ENCODE results near the gene MYRF. TPM values are rescaled to one million over a fixed set of nuclear protein-coding genes. Genes with fewer than 3 reads are reported as not detected.

The MYRF gene
- total RNA-seq, 3 donors from 2014 or later = 0.08 to 1.1 (median 0.24) TPM

DNA sequence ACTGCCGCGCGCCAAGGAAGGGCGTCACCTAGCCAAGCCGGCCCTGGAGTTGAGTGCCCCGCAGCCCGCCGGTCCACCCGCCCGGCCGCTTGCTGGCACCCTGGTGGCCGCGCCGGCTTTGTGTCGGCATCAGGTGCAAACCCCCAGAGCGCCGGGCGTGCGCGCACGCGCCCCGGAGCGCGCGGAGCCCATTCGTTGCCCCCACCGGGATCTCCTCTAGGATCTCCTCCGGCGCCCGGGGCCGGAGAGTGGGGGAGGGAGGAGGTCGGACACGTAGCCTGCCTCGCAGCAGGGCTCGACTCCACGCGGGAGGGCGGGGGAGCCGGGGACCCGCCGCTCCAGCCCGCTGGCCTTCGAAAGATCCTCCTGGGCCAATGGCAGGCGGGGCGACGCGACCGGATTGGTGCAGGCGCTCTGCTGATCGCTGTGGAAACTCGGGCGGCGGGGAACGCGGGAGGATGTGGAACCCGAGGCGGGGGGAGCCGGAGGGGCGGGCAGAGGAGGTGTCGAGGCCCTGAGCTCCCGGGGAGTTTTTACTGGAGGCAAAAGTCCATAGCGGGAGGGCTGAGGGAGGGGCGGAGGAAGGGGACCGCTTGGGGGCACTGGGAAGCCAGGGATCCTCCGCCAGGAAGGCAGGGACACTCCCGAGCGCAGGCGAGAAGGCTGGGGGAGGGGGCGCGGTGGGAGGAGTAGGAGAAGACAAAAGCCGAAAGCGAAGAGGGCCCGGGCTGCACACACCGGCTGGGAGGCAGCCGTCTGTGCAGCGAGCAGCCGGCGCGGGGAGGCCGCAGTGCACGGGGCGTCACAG, 75.3 kb downstream of the MYRF start, which contains the start of gene FADS2:
Gene FADS2 (plus strand): TSS at position 730 of the 808 bp plus-strand sequence. CDS start 91 bp downstream, outside the sequence.
- Mint-ChIP-seq H3K4me3 (peak within 1 kb of the TSS; percentile 73), H3K36me3 (ENCODE audit: insufficient read depth) (no peaks in the 10 kb centered on the region), H3K9me3 (no peaks in the 10 kb centered on the region), H3K4me1 (ENCODE audit: low read depth) (peaks cover 18% of the 10 kb centered on the region), H3K27me3 (ENCODE audit: low read depth) (peaks cover 25% of the 10 kb centered on the region)
- DNase-seq = peak; percentile 47
- peak; percentile 71 to 78 for ATAC-seq

DNA sequence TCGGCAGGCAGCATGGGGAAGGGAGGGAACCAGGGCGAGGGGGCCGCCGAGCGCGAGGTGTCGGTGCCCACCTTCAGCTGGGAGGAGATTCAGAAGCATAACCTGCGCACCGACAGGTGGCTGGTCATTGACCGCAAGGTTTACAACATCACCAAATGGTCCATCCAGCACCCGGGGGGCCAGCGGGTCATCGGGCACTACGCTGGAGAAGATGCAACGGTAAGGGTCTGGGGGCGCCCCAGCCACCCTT, 75.9 kb downstream of the MYRF start:
- no peak for ATAC-seq
- no peaks in the 10 kb centered on the region for H3K36me3 Mint-ChIP-seq (ENCODE audit: insufficient read depth)
- no peaks in the 10 kb centered on the region for H3K9me3 Mint-ChIP-seq
- peaks cover 18% of the 10 kb centered on the region for H3K4me1 Mint-ChIP-seq (ENCODE audit: low read depth)
- DNase-seq = no peak
- H3K27me3 Mint-ChIP-seq (ENCODE audit: low read depth) = peaks cover 25% of the 10 kb centered on the region
- peak overlapping the region; percentile 72 for H3K4me3 Mint-ChIP-seq

DNA sequence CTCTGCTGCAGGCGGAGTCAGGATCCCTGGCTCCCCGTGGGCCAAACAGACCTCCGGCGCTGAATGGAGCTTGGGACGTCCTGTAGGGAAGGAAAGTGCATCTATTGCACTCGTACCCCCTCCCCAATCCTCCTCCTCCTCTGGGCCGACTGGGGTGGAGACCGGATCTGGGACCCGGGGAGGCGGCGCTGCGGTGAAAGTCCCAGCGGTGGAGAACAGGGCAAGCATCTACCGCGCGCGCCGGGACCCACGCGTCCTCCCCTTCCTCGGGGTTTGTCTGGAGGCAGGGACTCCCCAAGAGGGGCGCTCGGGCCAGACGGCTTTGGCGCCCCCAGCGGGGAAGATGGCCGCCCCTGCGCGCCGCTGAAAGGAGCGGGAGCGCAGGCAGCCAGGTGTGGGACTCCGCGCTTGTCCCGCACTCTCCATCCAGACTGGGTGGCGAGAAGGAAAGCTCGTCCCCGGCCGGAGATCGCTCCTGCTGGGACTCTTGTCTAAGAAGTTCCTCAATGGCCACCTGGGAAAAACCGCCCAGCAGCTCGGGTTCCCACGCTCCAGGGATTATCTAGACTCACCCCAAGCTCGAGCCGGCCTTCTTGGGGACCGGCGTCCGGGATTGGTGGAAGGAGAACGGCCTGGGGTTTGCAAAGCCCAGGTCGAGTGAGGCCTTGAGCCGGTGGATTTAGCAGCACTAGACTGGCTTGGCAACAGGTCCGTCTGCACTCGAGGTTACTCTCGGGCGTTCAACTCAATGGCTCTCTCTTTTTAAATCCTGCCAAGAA, 76.4 kb downstream of the MYRF start:
- H3K27me3 Mint-ChIP-seq (ENCODE audit: low read depth) = peaks cover 25% of the 10 kb centered on the region
- DNase-seq (peak; percentile 12), ATAC-seq (peak; percentile 60 to 64)
- peaks cover 23% of the 10 kb centered on the region for H3K4me1 Mint-ChIP-seq (ENCODE audit: low read depth)
- peak overlapping the region; percentile 72 for H3K4me3 Mint-ChIP-seq
- H3K9me3 Mint-ChIP-seq = no peaks in the 10 kb centered on the region
- no peaks in the 10 kb centered on the region for H3K36me3 Mint-ChIP-seq (ENCODE audit: insufficient read depth)

DNA sequence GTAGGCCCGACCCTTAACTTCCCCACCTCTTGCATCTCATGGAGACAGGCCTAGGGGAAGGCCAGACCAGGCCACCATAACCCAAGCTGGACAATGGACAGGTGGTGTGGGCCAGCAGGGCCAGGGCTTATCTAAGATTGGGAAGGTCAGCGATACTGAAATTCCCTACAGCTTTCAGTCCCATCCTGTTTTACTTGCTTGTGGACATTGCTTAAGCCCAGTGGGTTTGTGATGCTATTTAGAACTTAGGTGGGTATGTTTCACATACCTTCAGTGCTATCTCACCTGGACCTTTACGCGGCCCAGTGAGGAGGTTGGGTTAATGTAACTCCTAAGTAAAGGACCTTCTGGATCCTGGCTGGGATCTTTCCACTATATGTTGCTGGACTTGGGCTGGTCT, 77.4 kb downstream of the MYRF start:
- Mint-ChIP-seq H3K4me3 (peak overlapping the region; percentile 72), H3K27me3 (ENCODE audit: low read depth) (peaks cover 25% of the 10 kb centered on the region), H3K4me1 (ENCODE audit: low read depth) (peaks cover 32% of the 10 kb centered on the region), H3K9me3 (no peaks in the 10 kb centered on the region), H3K36me3 (ENCODE audit: insufficient read depth) (no peaks in the 10 kb centered on the region)
- DNase-seq (no peak), ATAC-seq (no peak)

DNA sequence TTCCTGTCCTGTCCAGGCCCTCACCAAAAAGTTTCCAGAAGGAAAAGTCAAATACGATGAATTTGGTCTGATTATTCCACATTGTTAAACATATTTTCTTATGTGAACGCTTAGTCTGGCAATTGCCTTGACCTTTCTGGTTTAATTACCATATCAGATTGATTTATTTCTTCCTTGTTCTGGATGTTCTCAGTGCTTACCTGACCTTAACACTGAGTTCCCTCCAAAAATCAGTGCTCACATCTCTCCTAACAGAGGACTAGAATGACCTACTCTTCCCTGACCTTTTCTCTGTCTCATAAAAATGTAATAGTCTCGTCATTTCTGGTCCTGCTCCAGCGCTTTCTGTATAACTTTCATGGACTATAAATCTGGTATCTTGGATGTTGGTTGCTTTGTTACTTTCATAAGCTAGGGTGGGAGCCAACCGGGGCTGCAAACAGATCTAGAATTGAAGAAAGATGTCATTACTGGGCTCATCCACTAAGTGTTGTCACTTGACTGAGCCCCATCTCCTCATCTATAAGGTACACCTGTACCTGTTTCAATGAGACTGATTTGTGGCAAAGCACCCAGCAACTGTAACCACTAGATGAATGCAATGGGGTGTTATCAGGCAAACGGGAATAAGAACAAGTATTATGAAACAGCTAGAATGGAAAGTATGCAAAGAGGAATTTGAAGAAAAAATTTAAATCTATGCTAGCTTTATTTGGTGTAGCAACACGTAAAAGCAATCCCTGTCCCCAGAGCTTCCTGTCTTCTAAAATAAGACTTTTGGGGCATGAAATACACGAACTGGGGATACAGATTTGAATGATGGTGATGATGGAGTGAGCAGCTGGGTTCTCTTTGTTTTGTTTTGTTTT, 78.0 kb downstream of the MYRF start:
- Mint-ChIP-seq H3K4me3 (peak overlapping the region; percentile 25), H3K27me3 (ENCODE audit: low read depth) (peaks cover 25% of the 10 kb centered on the region), H3K36me3 (ENCODE audit: insufficient read depth) (no peaks in the 10 kb centered on the region)

DNA sequence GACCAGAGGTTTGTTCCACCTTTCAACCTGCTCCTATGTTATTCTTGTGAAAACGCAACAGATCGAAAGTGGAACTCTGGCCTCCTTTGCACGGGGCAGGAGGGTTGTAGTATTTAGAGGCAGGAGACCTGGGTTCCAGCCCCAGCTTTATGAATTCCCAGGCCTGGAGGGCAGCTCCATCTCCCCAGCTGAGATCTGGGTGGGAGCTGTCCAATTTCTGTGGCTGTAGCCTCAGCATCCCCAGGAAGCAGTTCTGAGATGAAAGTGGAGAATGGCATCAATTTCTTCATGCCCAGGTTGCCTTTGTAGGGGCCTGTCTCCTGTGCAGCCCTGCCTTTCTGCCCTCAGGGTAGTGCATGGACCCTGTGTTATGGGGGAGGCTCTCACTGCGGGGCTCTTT, 79.8 kb downstream of the MYRF start:
- peaks cover 34% of the 10 kb centered on the region for H3K4me1 Mint-ChIP-seq (ENCODE audit: low read depth)
- no peaks in the 10 kb centered on the region for H3K9me3 Mint-ChIP-seq
- H3K27me3 Mint-ChIP-seq (ENCODE audit: low read depth) = peaks cover 22% of the 10 kb centered on the region
- ATAC-seq (no peak), DNase-seq (no peak)
- no peak overlapping the region for H3K4me3 Mint-ChIP-seq
- no peaks in the 10 kb centered on the region for H3K36me3 Mint-ChIP-seq (ENCODE audit: insufficient read depth)

More for the DNA sequence above, 78.0 kb downstream of the MYRF start:
- peaks cover 35% of the 10 kb centered on the region for H3K4me1 Mint-ChIP-seq (ENCODE audit: low read depth)
- H3K9me3 Mint-ChIP-seq = no peaks in the 10 kb centered on the region
- DNase-seq (no peak), ATAC-seq (no peak)

DNA sequence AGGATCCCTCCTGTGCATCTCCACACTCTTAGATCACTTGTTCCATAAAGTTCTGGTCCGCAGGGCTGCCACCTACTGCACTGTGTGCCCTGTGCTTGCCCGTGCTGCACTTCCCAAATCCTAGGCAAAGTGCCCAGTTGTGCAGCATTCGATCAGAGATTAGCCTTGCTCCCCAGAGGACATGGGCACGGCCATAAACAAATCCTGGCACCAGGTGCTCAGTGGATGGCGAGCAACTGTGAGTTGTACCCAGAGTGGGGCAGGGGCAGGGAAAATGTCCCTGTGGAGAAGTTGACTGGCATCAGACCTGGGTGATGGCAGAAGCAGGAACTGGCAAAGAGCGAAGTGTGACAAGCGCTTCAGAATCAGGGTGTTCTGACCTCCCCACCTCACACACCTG, 80.3 kb downstream of the MYRF start:
- H3K4me1 Mint-ChIP-seq (ENCODE audit: low read depth) = peaks cover 34% of the 10 kb centered on the region

DNA sequence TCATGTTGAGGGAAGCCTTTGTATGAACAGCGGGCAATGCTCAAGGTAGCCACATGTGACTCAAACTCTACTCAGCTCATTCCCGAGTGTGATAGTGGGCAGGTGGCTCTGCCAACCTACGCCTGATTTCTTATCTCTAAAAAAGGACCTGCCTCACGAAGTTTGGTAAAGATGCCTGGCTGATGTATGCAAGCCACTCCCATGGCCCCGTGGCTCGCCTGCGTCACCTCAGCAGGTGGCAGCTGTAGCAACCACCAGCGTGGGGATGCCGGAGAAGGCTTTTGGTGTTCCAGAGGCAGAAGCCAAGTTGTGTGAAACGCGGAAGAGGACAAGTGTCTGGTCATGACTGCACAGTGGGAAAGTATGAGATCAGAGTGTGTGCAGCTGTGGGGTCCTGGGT, 81.0 kb downstream of the MYRF start:
- H3K4me3 Mint-ChIP-seq = no peak overlapping the region
- H3K9me3 Mint-ChIP-seq = no peaks in the 10 kb centered on the region
- H3K36me3 Mint-ChIP-seq (ENCODE audit: insufficient read depth) = no peaks in the 10 kb centered on the region
- H3K27me3 Mint-ChIP-seq (ENCODE audit: low read depth) = peaks cover 18% of the 10 kb centered on the region
- DNase-seq (no peak), ATAC-seq (no peak)
- H3K4me1 Mint-ChIP-seq (ENCODE audit: low read depth) = peaks cover 28% of the 10 kb centered on the region

More for the DNA sequence above, 80.3 kb downstream of the MYRF start:
- Mint-ChIP-seq H3K9me3 (no peaks in the 10 kb centered on the region), H3K36me3 (ENCODE audit: insufficient read depth) (no peaks in the 10 kb centered on the region), H3K4me3 (no peak overlapping the region), H3K27me3 (ENCODE audit: low read depth) (peaks cover 22% of the 10 kb centered on the region)
- ATAC-seq = no peak
- DNase-seq = no peak

DNA sequence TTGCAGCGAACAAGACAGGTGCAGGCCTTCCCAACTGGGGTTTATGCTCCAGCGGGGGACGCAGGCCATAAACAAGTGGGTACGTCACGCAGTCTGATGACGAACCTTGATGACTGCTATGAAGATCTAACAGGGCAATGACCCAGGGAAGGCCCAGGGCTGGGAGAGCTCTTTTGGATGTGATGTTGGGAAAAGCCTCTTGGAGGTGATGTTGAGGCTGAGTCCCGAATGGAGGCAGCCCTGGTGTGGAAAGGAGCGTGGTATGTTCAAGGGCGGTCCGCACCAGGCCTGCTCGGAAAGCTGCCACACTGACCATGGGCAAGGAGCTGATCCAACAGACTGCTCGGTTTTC, 81.5 kb downstream of the MYRF start:
- Mint-ChIP-seq H3K9me3 (no peaks in the 10 kb centered on the region), H3K4me1 (ENCODE audit: low read depth) (peaks cover 26% of the 10 kb centered on the region), H3K36me3 (ENCODE audit: insufficient read depth) (no peaks in the 10 kb centered on the region), H3K4me3 (no peak overlapping the region), H3K27me3 (ENCODE audit: low read depth) (peaks cover 18% of the 10 kb centered on the region)
- DNase-seq (no peak), ATAC-seq (no peak)

DNA sequence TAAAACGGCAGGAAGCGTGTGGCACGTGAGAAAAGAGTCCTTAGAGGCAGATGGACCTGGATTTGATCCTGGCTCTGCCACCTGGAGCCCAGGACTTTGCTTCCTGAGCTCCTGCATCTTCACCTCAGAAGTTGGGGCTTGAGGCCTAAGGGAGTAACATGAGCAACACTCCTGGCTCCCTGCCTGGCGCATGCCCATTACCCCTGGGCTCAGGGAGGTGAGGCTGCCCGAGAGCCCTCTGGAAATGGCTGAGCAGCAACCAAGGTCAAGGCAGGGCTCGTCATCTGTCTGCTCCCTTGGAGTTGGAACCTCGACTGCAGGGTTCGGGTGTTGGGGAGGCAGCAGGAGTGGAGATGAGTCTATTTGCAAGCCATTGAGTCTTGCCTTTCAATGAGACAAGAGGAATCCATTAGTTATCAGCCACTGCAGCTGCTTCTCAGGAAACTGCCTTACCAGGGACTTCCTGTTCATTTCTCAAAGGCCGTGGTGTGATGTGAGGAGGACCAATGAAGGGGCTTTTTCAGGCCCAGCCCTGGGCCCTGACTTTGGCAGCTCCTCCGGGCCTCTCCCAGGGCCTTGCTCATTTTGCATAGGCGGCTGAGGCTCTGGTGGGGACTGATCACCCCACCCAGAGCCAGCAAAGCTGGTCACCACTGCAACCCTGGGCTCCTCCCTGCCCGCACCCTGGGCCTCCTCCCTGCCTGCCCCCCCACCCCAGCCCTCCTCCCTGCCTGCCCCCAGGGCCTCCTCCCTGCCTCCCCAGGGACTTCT, 82.0 kb downstream of the MYRF start:
- ATAC-seq = peak; percentile 88 to 90
- H3K4me1 Mint-ChIP-seq (ENCODE audit: low read depth) = peaks cover 22% of the 10 kb centered on the region
- H3K4me3 Mint-ChIP-seq = no peak overlapping the region
- H3K36me3 Mint-ChIP-seq (ENCODE audit: insufficient read depth) = no peaks in the 10 kb centered on the region
- DNase-seq = no peak
- peaks cover 13% of the 10 kb centered on the region for H3K27me3 Mint-ChIP-seq (ENCODE audit: low read depth)
- no peaks in the 10 kb centered on the region for H3K9me3 Mint-ChIP-seq

DNA sequence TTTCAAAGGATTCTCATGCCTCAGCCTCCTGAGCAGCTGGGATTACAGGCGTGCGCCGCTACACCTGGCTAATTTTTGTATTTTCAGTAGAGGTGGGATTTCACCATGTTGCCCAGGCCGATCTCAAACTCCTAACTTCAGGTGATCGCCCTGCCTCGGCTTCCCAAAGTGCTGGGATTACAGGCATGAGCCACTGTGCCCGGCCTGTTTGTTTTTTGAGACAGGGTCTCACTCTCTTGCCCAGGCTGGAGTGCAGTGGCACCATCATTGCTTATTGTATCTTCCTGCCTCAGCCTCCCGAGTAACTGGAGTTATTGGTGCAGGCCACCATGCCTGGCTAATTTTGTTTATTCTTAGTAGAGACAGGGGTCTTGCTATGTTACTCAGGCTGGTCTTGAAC, 83.8 kb downstream of the MYRF start:
- no peaks in the 10 kb centered on the region for H3K36me3 Mint-ChIP-seq (ENCODE audit: insufficient read depth)
- peaks cover 20% of the 10 kb centered on the region for H3K4me1 Mint-ChIP-seq (ENCODE audit: low read depth)
- no peaks in the 10 kb centered on the region for H3K9me3 Mint-ChIP-seq
- ATAC-seq = no peak
- no peak overlapping the region for H3K4me3 Mint-ChIP-seq
- no peak for DNase-seq
- peaks cover 4% of the 10 kb centered on the region for H3K27me3 Mint-ChIP-seq (ENCODE audit: low read depth)

DNA sequence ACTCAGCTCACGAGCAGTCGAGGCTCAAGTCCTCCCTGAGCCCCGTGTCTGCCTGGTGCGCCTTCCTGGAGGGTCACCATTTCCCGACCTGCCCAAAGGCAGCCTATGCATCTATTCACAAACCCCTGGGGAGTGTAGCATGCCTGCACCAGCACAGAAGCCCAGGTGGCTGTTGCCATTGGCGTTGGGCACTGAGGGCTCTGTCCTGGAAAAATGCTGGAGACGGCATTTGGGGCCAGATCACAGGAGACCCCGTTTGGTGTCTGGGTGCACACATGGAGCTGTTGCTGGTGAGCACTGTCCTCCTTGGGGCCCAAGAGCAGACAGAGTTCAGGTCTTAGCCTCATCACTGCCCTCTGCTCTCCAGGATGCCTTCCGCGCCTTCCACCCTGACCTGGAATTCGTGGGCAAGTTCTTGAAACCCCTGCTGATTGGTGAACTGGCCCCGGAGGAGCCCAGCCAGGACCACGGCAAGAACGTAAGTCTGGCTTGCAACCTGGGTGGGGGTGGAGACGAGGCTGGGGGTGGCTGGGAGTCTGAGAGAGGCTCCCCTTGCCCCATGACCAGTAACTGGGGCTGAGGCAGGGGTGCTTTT, 85.1 kb downstream of the MYRF start:
- Mint-ChIP-seq H3K36me3 (ENCODE audit: insufficient read depth) (no peaks in the 10 kb centered on the region), H3K27me3 (ENCODE audit: low read depth) (no peaks in the 10 kb centered on the region), H3K9me3 (no peaks in the 10 kb centered on the region), H3K4me1 (ENCODE audit: low read depth) (peaks cover 20% of the 10 kb centered on the region), H3K4me3 (no peak overlapping the region)
- DNase-seq (no peak), ATAC-seq (no peak)

Measured in activated T-cell treated with anti-CD3 and anti-CD28 coated beads, Interleukin-2, amount 50 U/mL, for 4 hours (primary cell).